Smooth muscle cell of bladder (primary cell): Measurements from ENCODE around the gene PURA. TPM values are rescaled to one million over a fixed set of nuclear protein-coding genes. Genes with fewer than 3 reads are reported as not detected.

Source experiments
- total RNA-seq: library from RNA; depleted of rRNA; stranded (reverse); fragments of >200 nt; gene quantifications from 2 replicates; pipeline ENCODE4 v1.2.3, GENCODE V29; 2014

PURA gene
- 11.2 and 14.7 TPM in 2 replicates for total RNA-seq

GRCh38 chr5:140113699-140114263, at the start of gene PURA:
Gene PURA, plus strand, starts transcription at chr5:140114109. Its CDS starts 73 bp downstream, at chr5:140114182.

GRCh38 chr5:140125637-140126036, 11.7 kb downstream of the PURA start, which contains the start of gene IGIP:
Gene IGIP, plus strand, starts transcription at chr5:140125937. Its CDS starts 2,540 bp downstream, at chr5:140128477.

DNA sequence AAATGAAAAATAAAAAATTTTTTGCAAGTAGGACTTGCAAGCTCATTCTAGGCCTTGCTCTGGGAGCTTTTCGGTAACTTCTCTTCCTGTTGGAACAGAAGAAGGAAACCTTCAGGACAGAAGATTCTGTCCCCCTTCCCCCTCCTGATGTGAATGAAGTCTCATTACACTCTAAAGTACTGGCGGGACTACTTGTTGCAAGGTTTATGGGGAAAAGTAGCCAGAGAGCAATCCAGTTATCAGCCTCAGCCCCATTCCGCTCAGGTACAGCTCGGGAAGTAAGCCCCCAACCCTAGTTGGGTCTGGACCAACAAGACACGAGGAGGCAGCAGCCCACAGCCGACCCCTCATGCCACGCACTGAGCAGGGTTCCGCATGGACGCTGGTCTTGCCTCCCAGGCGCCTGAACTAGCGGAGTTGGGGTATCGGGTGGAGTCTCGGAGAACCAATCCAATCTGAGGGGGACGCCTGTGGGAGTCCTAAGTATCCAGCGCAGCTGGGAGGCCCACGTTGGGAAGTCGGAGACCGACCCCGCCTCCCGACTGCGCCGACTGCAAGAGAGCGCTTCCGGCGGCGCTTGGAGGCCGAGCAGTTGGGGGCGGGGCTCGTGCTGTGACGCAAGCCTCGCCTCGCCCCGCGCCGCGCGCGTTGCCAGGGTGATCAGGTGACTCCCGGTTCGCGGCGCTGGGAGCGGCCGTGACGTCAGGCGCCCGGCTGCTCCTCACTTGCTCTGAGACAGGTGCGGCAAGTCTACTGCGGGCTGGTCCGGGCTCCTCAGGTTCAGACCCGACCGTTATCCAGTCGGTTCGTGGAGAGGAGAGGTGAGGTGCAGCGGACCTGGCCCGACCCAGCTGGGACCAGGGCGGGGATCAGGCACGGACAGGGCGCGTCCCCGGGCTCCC, 60.8 kb downstream of the PURA start, which contains the start of gene CYSTM1:
Gene CYSTM1, plus strand, starts transcription at position 724 of the 902 bp plus-strand sequence. CDS start 19,278 bp downstream, outside the sequence.

Other genes with a start within 250 kb of the PURA start
- gene NRG2, start 70.8 kb upstream of the PURA start, total RNA-seq, result 0.18 and 0.28 TPM in 2 replicates
- gene IGIP, start 11.8 kb downstream of the PURA start, total RNA-seq, result 6.5 and 11.0 TPM in 2 replicates
- gene CYSTM1, start 61.1 kb downstream of the PURA start, total RNA-seq, result 10.7 and 11.4 TPM in 2 replicates
- 28.9 and 32.0 TPM in 2 replicates for gene PFDN1, start 189.0 kb downstream of the PURA start, total RNA-seq
- 0.43 and 1.2 TPM in 2 replicates for gene HBEGF, start 232.5 kb downstream of the PURA start, total RNA-seq
- gene SLC4A9, start 246.1 kb downstream of the PURA start, total RNA-seq, result not detected in 2 replicates